ENCODE results near the gene OGFR.

DNA sequence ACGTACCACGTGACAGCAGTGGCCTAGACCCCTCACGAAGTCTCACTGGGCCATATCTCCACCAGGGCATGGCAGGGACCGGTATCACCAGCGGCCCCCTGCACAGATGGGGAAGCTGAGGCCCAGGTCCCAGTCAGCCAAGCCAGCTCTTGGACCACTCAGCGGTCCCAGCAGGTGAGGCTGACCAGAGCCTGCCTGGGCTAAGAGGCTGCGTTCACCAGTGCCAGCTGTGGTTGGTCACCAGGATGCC is 11.0 kb upstream of the OGFR start:
- TF ChIP-seq, protein P1, sequence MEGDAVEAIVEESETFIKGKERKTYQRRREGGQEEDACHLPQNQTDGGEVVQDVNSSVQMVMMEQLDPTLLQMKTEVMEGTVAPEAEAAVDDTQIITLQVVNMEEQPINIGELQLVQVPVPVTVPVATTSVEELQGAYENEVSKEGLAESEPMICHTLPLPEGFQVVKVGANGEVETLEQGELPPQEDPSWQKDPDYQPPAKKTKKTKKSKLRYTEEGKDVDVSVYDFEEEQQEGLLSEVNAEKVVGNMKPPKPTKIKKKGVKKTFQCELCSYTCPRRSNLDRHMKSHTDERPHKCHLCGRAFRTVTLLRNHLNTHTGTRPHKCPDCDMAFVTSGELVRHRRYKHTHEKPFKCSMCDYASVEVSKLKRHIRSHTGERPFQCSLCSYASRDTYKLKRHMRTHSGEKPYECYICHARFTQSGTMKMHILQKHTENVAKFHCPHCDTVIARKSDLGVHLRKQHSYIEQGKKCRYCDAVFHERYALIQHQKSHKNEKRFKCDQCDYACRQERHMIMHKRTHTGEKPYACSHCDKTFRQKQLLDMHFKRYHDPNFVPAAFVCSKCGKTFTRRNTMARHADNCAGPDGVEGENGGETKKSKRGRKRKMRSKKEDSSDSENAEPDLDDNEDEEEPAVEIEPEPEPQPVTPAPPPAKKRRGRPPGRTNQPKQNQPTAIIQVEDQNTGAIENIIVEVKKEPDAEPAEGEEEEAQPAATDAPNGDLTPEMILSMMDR (IDR thresholded peaks at IDR 0.05), result no peak
- TF ChIP-seq POLR2A (IDR thresholded peaks at IDR 0.05), result no peak
- no peak for TF ChIP-seq POLR2AphosphoS5 (IDR thresholded peaks at IDR 0.05)

Measured in prostate gland (tissue), 2 donors.